Smooth muscle cell of the brain vasculature (primary cell): ENCODE results near the gene IL18R1.

ENCODE experiments used
- DNase-seq: peaks from one replicate; pipeline ENCODE4 v3.0.0-alpha.2; 2012; ENCODE audit warnings: low read depth, low spot score

Gene IL18R1

GRCh38 chr2:102345329-102345920 is 10.2 kb upstream of the IL18R1 start:
- DNase-seq = no peak

- no peak for DNase-seq
These were observed 9.0 kb upstream of the IL18R1 start for GRCh38 chr2:102346381-102347130.

DNA sequence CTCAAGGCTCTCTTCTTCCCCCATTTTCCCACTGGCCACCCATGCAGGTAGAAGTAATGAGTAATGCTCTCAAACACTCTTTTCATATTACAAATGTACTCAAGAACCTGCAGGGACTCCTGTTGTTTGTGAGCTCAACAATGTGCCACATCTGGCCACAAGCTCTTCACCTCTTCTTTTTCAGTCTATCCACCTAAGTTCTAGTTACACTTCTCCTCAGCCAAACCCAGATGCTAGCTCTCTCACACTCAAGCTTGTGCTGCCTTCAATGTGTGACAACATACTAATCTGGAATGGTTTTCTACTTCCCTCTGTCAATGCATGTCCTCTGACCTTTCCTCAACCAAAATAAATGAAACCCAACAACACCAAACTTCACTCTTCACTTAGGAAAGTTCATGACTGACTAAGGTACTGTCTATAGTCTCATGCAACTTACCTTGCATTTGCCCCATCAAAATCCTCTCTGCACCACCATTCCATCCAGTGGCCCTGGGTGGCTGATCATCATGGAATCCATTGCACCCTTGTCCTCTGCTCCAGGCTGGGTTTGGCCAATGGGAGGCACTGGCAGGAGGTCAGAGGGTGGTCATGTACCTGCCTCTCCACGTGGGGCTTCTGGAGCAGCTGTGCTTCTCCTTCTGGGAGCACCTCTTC is 5.3 kb upstream of the IL18R1 start:
- no peak for DNase-seq

- DNase-seq = no peak
These were observed 751 bp downstream of the IL18R1 start for GRCh38 chr2:102356381-102356712.

DNA sequence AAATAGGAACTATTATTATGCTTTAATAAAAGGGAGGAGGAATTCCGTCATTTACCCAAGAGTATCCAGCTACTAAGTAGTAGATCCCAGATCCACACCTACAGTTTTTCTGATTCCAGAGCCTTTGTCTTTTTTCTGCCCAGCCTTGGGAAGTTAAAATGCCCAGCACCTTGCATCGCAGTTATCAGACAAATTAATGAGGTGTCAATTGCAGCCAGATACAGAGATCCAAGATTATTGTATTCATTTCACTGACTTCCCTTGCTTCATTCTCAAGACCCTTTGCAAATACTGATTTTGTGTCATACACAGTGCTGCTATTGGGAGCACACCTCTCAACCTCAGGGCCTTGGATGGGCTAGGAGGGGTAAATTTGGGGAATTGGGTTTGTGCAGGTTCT is 1.1 kb downstream of the IL18R1 start:
- no peak for DNase-seq

GRCh38 chr2:102357937-102358336 is 2.3 kb downstream of the IL18R1 start:
- DNase-seq = no peak

DNA sequence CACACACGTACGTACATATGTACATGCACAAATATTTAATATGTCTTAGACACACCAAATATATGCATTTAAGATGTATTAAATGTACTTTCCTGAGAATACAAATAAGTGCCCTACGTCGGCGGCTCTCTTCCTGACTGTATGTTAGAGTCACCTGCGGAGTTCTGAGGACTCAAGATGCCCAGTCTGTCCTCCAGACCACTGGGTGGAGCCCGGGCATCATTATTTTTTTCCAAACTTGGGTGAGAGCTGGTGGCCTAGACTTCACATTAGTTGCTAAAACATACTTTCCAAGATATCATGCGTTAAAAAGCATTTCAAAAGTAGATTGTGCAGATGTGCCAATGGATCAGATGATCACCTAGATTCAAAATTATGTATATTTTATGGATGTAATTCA is 2.9 kb downstream of the IL18R1 start:
- no peak for DNase-seq

- DNase-seq = no peak
These were observed 3.9 kb downstream of the IL18R1 start for GRCh38 chr2:102359527-102359926.

GRCh38 chr2:102361632-102362241 is 6.1 kb downstream of the IL18R1 start:
- DNase-seq = no peak

DNA sequence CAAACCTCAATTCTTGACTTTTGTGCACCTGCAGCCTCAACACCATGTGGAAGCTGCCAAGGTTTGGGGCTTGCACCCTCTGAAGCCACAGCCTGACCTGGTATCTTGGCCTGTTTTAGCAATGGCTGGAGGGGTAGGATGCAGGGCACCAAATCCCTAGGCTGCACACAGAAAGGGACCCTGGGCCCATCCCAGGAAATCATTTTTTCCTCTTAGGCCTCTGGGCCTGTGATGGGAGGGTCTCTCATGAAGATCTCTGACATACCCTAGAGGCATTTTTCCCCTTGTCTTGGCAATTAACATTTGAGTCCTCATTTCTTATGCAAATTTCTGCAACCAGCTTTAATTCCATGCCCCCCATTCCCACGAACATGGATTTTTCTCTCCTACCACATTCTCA is 10.2 kb downstream of the IL18R1 start:
- no peak for DNase-seq

DNA sequence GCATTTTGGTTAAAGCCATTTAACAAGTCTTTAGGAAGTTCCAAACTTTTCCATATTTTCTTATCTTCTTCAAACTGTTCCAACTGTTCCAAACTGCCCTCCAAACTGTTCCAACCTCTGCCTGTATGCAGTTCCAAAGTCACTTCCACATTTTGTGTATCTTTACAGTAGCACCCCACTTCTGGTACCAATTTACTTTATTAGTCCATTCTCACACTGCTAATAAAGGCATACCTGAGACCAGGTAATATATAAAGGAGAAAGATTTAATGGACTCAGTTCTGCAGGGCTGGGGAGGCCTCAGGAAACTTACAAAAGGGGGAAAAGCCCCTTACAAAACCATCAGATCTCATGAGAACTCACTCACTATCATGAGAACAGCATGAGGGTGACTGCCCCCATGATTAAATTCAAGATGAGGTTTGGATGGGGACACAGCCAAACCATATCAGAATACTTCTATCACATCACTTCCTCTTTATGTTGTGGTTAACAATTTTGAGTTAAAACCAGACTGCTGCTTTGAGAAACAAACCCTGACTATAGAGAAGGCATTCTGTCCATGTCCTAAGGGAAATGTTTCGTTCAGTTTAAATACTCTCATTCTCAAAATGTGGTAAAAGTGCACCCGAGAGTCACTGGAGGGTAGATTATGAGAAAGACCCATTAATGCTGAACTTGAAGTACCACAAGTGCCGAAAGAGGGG is 11.0 kb downstream of the IL18R1 start:
- no peak for DNase-seq

DNA sequence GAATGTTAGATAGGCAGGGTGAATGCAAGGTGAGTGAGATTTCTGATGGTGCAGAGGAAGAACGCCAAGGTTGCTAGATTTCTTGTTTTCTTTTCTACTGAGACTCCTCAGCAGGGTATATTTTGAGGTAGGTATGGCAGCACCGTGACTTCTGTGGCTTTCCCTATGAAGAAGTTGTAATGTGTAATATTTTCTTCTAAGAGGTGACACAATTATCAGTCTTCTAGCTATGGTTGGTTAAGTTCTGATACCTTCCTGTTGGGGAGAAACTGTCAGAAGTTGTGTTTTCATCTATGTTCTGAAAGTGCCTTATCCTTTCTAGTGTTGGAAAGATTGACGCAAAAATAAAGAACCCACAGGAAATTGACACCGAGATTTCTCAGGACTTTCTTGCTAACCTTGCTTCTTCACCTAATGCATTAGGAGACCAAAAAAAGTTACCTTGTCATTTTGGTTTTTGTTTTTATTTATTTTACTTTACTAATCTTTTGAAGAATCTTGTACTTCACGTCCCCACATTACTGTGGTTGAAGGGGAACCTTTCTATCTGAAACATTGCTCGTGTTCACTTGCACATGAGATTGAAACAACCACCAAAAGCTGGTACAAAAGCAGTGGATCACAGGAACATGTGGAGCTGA is 11.9 kb downstream of the IL18R1 start:
- DNase-seq = no peak

- DNase-seq = no peak
These were observed 13.0 kb downstream of the IL18R1 start for GRCh38 chr2:102368461-102369109.

DNA sequence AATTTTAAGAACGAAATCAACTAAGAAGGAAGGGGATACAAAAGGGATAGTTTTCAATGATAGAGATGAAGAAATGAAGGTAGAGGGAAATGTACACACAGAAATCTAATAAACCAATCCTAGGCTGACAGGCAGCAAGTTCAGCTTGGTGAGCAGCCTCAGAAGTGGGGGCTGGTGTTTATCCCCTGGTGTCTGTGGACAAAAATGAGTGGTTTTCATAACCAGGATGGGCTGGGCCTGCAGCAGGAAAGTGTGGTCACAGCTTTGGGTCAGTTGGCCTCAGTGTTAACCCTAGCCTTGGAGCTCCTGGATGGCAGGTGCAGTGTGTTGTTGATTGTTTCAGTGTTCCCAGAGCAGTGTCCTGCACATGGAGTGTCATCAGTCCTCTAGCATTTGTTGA is 14.3 kb downstream of the IL18R1 start:
- DNase-seq = no peak

- DNase-seq = no peak
These were observed 20.5 kb downstream of the IL18R1 start for GRCh38 chr2:102376052-102376591.

- DNase-seq = no peak
These were observed 28.1 kb downstream of the IL18R1 start for GRCh38 chr2:102383722-102384121.

- no peak for DNase-seq
These were observed 29.9 kb downstream of the IL18R1 start for GRCh38 chr2:102385522-102385921.

- no peak for DNase-seq
These were observed 30.4 kb downstream of the IL18R1 start for GRCh38 chr2:102386004-102386403.

DNA sequence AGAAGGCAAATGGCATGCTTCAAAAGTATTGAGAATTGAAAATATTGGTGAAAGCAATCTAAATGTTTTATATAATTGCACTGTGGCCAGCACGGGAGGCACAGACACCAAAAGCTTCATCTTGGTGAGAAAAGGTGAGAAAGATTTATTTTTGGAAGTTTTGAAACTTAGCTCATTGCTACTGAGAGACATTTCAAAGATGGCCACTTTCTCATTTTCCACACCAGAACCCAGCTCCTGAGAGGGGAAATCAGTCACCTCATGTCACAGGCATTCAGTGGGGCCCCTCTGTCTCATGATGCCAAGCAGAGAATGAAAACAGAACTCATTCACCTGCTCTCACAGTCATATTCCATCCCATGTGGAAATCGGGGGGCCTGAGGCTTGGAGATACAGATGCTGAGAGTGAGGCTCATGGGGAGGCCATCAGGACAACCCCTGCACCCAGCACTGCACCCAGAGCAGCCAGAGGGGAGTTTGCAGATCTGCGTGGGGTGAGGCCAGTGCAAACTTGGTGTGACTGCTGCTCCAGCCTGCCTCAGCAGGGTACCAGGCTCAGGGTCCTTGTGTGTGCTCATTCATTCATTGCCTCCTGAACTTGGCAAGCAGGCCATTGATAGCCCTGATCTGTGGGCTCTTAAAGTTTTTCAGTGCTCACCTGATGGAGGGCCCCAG is 31.4 kb downstream of the IL18R1 start:
- DNase-seq = no peak
